Activated T-cell treated with anti-CD3 and anti-CD28 coated beads, Interleukin-2, amount 50 U/mL, for 48 hours (primary cell): ENCODE results near the gene FOXRED2.
"Not testable (repeated sequence)": the region's sequence is repeated elsewhere in the genome, so short reads cannot be mapped to it uniquely, and the experiment has no call there.

Experiments
- DNase-seq, 2 experiments: peaks; one replicate each; pipeline ENCODE4 v3.0.0-alpha.2; 2020

The FOXRED2 gene

DNA sequence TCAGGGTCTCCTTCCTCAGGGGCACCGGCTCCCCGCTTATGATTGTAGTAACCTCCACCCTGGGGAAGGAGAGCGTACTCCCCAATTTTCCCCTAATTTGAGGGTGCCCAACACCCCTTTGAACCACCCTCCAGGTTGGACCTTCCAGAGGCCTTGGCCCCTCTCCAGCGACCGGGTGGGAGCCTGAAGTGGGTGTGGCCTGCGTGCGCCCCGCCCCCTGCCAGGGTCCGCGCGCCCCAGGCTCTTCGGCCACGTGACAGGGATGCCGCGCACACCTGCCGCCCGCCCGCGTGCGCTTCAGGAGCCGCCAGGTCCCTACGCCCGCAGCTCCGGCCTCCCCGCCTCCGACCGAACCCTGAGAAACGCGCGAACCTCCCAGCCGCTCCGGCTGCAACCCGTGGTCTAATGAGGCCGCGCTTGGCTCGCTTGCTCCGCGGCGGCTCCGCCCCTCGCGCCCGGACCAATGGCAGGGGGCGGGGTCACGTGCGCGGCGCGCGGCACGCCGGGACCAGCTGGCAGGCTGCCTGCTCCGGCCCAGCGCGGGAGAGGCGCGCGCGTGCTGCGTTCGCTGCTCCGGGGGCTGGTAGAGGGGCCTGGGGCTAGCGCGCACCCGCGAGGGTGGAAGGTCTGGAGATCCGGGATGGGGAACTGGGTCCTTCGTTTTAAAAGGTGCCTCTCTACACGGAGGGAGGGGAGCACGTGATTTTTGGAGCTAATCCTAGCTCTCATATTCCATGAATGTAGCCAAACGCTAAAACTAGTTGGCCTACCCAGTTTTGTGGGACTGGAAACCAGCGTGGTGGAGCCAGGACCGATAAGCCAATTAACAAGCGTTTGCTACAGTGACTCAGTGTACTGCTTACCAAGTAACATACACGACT lies at the start of gene FOXRED2:
FOXRED2 (minus strand) TSS at position 404 of the 881 bp plus-strand sequence. CDS start 618 bp downstream, outside the sequence.
- peak; percentile 89 to 94 for DNase-seq

DNA sequence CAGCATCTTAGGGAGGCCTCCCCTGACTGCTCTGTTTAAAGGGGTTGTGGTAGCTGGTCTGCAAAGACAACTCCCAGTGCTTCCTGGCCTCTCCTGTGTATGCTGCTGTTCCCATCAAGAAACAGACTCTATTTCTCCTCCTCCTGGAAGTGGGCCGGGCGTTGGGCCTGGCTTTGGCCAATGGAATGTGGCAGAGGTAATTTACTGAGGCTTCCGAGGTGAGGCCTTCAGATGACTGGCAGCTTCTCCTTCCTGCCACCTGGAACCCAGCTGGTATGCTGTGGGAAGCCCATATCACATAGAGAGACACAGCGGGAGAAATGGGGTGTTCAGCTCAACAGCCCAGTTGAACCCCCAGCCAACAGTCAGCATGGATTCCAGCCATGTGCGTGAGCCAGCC lies 47.3 kb upstream of the FOXRED2 start:
- no peak for DNase-seq

DNA sequence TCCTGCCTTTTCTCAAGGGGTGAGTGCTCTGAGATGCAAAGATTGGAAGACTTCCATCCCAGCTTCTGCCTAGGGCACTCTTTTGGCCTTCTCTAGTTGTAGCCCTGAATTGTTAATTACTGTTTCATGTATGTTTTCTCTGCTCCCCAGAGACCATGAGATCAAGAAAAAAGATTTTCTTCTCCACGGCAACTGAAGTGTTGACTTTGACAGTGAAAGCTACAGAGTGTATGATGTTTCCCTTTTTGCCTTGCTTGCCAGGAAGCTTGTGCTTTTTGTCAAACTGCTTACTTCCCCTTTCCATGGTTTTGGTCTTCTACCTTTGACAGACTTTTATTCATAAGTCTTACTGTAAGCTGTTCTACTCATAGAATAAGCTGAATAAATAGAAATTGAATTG lies 45.4 kb upstream of the FOXRED2 start:
- no peak for DNase-seq

DNA sequence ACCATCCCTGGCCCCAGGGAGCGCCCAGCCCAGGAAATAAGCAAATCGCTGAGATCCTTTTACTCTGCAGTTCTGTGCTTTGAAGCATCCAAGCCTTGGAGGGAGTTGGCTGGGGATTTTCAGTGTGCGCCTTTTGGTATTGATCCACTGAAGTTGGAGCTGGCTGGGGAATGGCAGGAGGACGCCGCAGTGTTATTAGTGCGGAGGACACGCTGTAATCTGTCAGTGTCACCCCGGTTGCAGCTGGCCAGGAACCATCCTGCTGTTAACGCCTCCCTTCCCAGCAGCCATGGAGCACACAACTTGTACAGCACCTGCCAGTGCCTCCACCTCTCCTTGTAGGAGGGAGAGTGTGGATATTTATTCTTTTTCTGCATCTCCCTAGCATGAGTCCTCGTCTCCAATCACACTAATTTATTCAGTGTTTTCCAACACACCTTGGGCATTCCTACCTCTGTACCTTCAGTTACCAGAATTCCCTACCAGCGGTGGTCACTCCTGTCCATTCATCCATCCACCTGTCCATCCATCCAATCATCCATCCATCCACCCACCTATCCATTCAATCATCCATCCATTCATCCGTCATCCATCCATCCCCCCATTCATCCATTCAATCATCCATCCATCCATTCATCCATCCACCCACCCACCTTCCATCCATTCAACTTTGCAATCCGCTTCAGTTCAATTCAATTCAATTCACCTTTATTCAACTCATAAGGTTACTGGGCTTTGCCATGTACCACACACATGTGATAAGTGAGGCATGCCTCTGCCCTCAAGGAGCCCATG lies 44.1 kb upstream of the FOXRED2 start:
- DNase-seq: no peak

DNA sequence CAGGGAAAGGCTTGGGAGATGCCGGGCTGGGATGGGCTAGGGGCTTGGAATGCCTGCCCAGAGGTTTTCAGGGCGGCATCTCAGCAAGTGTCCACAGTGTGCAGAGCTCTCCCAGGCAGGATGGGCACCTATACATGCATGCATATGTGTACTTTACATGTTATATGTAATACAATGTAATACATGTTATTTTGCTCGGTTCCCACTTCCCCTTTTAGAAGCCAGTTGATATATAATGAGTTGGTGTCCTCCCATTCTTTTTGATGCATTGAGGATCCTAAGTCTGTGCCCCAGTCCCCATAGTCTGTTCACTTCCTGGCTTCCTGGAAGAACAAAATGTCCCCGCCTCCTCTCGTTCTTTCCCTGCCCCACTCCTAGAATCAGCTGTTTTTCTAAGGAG lies 42.2 kb upstream of the FOXRED2 start:
- no peak for DNase-seq

DNA sequence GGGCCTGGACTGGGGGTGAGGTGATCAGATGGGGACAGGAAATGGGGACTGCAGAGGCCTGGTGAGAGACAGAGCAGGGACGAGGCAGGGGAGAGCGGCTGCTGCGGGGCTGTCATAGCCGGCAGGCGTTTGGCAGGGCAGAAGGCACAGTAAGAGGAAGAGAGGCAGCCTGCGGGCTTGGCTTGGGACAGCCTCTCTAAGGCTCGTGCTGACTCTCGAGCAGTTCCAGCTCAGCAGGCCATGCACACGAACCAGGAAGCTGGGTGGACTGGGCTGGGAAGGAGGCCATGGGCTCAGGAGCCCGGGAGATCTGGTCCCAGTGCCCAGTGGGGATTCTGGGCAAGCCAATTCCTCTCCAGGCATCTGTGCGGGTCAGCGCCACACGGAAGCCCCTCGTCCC lies 41.8 kb upstream of the FOXRED2 start:
- DNase-seq: no peak

DNA sequence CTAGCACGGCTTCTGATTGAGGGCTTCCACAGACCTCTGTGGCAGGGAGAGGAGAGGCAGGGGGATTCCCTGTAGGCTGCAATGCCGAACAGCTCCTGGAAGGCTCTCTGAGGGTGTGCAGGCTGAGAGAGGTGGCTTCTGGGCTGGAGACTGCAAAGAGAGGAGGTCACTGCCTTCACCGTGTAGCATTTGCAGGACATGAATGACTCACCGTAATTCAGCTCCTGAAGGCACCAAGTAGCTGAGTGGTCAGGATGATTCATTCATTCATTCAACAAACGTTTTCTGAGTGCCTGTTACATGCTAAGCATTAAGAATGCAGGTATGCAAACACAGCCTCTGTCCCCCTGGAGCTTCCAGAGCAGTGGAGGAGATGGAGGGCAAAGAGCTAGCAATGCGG lies 40.1 kb upstream of the FOXRED2 start:
- DNase-seq: no peak

DNA sequence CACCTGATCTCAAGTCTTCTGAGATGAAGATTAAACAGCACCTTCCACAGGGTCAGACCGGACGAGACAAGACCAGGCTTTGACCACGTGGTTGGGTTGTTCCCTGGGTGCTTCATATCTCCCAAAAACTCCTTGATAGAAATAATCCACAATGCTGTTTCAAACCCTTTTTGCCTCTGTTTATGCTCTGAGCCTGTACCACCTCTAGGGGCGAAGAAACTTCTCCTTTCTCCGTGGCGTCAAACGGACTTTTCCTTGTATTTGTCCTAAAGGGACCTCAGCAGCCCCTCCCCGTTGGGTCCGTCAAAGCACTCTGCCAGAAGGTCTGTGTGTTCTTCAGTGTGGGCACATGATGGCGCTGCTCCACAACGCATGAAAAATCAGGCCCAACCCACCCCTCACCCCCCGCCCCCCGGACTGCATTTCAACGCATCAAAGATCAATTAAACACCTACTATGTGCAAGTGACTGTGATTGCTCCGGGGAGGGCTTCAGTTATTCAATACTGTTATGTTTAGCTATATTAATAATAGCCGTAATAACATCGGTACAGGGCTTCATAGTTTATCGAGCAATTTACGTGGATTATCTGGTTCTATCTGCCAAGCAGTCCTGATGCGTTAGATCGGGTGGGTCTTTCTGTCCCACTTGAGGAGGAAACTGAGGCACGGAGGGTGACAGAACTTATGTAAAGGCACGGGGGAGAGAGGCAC lies 39.4 kb upstream of the FOXRED2 start:
- peak; percentile 52 to 60 for DNase-seq

DNA sequence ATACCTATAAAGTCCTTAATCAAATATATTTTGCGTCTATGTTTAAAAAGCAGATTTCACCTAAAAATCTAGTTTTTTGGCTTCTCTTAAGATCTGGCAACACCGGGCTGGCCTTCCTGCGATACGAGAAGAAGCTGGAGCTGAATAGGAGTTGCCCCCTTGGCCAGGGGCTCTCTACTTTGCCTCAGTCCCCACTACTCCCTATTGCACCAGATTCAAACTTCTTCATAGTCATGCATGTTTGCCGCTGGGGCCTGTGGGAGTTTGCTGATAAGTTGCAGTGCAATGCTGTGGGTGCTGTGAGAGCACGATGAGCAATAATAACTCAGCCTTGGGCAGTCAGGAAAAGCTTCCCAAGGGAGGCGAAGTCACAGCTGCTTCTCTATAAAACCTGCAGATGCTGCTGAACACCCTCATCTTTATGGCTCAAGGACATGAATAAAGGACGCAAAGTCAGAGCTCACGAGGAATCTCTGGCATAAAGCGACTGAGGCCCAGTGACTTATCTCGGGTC lies 37.3 kb upstream of the FOXRED2 start:
- no peak for DNase-seq

DNA sequence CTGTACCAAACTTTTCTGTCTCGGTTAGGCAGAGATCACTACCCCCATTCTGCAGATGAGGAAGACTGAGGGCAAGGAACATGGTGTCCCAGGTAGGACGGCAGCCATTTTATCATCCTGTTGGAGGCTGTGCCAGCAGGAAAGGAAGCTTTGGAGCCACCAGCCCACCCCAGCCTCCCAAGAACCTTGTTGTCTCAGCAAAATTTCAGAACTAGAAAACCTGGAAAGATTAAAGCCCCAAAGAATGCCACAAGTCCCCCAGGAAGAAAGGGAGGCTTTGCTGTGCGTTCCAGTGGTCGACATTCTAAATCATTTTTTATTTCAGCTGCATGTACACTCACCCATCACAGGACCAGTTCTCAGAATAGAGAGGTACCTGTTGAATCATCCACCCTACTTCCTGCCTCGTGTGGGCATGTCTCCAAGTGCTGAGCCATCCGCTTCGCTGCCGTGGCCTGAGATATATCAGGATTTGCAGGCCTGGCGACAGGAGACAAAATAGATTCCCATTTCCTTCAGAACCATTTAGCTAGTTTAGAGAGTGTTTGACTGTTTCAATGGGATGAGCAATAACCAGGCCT lies 35.1 kb upstream of the FOXRED2 start:
- peak; percentile 64 to 73 for DNase-seq

DNA sequence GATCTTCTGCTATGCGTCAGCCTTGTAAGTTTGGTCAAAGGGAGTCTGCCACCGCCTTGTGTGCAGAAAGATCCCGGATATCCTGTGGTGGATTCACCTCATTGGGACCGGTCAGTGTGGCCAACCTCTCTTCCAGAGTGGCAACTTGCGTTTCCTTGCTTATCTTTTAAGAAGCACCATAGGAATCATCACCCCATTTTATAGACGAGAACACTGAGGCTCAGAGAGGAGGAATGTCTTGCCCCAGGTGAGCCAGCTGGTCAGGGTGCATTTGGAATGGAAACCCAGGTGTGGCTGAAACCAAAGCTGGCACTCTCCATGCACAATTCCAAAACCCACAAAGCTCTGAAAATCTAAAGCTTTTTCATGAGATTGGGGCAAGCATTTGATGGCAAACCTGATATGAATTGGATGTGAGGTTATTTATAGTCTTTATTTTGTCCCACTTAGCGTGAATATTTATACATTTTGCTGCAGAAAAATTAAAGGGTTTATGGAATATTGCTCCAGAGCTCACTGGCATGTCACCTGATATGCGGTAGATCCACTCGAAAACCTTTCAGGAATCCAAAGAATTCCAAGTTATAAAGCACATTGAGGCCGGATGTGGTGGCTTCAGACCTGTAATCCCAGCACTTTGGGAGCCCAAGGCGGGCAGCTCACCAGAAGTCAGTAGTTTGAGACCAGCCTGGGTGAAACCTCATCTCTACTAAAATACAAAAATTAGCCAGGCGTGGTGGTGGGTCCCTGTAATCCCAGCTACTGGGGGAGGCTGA lies 34.2 kb upstream of the FOXRED2 start:
- no peak for DNase-seq

DNA sequence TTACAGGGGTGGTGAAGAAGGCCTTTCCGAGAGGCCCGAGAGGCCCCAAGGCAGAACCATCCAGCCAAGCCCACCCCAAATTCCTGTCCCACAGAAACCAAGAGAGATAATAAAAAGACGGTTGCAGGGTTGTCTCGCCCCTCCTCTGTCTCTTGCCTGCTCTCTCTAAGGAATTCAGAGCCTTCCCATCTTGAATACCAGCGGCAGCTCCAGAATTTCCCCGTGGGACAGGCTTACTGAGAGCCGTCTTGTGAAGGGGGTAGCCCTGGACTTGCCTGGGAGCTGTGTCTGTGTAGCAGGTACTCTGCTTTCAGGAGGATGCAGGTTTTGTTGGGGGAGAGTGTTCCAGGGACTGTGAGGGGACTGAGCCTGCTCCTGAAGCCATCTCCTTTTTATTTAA lies 31.7 kb upstream of the FOXRED2 start:
- no peak for DNase-seq

DNA sequence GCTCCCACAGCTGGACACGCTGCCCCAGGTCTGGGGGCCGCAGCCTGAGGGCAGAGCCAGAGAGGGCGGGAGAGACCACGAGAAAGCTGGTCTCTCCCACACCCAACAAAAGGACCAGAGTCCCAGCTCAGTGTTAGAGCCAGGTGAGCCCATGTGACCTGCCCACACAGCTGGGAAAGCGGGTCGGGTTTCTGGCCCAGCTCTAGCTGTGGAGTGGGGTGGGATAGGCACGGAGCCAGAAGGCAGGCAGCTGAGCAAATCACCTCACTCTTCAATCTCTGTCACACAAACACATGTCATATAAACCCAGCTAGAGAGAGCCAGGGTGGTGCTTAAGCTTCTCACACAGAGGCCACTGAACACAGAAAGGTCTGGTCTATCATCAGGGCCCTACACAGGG lies 29.9 kb upstream of the FOXRED2 start:
- DNase-seq: no peak

DNA sequence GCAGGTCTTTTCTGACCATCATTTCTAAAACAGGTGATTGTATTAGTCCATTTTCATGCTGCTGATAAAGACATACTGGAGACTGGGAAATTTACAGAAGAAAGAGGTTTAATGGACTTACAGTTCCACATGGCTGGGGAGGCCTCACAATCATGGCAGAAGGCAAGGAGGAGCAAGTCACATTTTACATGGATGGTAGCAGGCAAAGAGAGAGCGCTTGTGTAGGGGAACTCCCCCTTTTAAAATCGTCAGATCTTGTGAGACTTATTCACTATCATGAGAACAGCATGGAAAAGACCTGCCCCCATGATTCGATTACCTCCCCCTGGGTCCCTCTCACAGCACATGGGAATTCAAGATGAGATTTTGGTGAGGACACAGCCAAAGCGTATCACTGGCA lies 26.5 kb upstream of the FOXRED2 start:
- not testable (repeated sequence) for DNase-seq

DNA sequence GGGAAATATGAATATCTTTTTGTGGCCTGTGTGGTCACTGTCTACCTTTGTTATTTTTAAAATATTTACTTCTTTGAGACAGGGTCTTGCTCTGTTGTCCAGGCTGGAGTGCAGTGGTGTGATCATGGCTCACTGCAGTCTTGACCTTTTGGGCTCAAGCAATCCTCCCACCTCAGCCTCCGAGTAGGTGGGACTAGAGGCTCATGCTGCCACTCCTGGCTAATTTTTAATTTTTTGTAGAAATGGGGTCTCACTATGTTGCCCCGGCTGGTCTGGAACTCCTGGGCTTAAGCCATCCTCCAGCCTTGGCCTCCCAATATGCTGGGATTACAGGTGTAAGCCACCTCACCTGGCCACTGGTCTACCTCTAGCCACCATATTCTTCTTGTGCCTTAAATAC lies 25.6 kb upstream of the FOXRED2 start:
- DNase-seq: no peak

DNA sequence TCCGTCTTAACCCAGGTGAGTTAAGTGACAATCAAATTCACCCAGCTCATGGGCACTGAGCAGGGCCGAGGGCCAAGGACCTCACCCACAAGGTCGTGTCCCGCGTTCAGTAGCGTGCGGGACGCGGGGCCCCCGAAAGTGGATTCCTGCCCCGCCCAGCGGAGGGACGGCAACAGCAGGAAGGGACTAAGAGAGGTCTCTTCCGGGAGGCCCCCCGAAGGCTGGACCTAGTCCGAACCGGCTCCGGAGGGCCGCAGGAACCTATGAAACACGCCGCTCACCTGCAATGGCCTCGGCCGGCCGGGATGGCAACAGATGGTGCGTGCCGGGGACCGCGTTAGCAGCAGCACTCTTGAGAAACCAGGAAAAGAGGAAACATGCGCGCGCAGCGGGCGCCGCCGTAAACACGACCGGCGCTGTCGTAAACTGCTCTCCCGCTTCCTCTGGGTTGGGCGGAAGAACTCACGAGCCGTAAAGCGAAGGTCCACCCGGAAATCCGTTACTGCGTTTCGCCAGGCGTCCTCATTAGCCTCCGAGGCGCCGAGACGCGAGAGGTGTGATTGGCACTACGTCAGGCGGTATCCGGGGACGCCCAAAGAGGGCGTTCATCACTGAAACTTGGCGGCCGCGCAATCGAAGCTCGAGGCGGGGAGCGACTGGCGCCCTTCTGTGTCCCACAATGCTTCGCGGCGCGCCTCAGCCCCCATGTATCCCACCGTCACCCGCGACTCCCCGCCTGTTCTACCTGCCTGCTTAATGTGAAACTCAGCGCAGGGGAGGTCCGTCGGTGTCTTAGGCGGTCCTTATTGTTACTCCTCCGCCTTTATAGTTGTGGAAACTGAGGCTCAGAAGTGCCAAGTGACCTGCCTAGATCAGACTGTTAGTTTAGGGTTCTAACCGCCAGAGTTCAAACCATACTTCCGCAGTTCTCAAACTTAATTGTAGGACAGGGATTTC lies 22.2 kb upstream of the FOXRED2 start, which contains the start of gene EIF3D:
EIF3D (minus strand) TSS at position 372 of the 957 bp plus-strand sequence. CDS start 3,045 bp downstream, outside the sequence.
- peak; percentile 99 for DNase-seq

DNA sequence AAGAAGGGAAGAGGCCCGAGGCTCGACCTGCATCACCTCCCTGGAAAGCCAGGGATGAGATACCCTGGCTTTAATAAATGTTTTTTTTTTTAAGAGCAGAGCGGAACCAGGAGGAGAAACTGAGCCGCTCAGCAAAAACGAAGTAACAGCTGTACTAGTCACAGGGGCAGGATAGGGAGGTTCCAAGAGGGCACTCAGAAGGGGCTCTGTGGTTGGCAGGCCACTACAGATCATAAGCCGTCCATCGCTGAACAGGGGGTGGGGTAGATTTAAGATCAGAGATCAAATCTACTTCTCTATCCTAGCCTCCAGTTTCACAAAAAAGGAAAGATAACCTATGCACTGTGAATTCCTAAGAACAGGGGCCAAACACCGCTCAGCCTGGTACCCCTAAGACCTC lies 21.5 kb upstream of the FOXRED2 start:
- DNase-seq: no peak

DNA sequence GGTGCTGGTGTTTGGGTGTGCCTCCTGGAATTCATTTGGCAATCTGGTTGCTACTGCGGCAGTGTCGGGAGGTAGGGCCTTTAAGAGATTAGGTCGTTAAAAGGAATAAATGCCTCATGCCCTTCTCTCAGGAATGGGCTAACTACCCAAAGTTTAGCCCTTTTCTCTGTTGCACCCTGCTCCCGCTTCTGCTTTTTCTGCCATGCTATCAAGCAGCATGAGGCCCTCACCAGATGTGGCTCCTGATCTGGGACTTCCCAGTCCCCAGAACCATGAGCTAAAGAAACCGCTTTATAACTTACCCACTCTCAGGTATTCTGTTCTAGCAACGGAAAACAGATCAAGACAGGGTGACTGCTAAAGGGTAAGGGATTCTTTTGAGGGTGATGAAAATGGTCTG lies 15.8 kb upstream of the FOXRED2 start:
- DNase-seq: no peak

DNA sequence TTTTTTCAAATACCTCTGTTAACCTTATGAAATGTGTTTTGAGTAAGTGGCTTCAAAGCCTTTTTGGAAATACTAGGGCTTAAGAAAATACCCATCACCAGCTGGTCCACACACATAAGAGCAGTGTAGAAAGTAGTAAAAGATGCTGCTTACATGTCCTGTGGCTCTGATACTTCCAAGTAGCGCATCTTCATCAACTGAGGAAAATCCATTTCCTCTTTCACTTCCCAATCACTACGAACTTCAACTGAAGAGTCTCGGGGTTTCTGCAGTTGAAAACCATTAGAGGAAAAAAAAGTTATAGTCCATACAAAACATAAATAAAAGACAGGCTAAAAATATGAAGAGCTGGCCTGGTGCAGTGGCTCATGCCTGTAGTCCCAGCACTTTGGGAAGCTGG lies 13.6 kb upstream of the FOXRED2 start:
- no peak for DNase-seq

DNA sequence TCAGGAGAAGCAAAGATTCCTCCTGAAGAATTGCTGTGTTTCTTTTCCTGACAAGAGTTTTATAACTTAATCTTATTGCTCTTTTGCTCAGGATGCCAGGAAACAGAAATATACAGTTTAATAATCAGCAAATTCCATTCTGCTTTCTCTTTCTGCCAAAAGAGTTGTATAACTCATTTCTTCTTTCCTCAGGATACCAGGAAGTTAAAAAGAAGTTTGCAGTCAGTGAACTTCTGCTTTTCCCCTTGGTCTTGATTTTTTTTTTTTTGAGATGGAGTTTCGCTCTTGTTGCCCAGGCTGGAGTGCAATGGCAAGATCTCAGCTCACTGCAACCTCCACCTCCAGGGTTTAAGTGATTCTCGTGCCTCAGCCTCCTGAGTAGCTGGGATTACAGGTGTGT lies 13.1 kb upstream of the FOXRED2 start:
- DNase-seq: not testable (repeated sequence)

DNA sequence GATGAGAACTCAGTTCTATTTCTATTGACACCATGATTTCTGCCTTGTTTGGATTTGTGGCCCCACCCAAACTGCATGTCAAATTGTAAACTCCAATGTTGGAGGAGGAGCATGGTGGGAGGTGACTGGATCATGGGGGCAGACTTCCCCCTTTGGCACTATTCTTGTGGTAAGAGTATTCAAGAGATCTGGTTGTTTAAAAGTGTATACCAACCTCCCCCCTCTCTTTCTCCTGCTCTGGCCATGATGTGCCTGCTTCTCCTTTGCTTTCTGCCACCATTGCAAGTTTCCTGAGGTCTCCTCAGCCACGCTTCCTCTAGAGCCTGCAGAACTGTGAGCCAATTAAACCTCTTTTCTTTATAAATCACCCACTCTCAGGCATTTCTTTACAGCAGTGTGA lies 7.9 kb upstream of the FOXRED2 start:
- DNase-seq: no peak
